Measurements from ENCODE around the gene SNAPC4.

The SNAPC4 gene

DNA sequence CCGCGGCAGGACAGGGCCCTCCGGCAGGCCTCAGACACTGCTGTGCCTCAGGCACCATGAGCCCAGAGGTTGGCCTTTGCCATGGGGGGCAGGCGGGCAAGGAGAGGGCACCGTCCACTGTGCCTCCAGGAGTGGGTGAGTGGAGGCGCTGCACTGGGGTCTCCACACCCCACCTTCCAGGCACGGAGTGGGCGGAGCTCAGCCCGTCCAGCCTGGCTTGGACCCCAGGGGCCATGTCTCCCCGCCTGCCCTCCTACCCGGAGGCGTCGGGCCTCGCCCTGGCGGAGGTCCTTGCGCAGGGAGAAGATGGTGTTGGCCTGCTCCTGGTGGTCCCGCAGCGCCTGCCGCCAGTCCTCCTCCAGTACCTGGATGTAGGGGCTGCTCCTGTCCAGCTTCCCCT is 29.9 kb downstream of the SNAPC4 start:
- no peak for DNase-seq (ENCODE audit: low read depth)

DNA sequence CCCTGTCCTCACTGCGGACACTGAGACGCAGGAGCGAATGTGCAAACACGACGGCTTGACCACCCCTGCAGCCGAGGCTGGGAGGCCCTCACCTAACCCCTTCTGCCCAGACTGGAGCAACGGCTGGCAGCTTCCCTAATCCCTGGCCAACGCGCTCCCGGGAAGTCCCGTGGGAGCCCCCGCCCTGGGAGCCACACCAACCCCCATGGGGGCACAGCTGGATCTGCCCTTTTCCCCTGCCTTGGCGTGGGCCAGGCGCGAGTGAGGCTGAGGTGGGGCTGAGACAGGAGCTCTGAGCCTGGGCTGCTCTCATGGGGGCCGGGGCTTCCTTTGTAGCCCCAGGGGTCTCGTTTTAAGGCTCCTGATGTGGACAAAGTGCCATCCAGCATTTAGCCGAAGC is 31.8 kb downstream of the SNAPC4 start:
- DNase-seq (ENCODE audit: low read depth), result no peak

DNA sequence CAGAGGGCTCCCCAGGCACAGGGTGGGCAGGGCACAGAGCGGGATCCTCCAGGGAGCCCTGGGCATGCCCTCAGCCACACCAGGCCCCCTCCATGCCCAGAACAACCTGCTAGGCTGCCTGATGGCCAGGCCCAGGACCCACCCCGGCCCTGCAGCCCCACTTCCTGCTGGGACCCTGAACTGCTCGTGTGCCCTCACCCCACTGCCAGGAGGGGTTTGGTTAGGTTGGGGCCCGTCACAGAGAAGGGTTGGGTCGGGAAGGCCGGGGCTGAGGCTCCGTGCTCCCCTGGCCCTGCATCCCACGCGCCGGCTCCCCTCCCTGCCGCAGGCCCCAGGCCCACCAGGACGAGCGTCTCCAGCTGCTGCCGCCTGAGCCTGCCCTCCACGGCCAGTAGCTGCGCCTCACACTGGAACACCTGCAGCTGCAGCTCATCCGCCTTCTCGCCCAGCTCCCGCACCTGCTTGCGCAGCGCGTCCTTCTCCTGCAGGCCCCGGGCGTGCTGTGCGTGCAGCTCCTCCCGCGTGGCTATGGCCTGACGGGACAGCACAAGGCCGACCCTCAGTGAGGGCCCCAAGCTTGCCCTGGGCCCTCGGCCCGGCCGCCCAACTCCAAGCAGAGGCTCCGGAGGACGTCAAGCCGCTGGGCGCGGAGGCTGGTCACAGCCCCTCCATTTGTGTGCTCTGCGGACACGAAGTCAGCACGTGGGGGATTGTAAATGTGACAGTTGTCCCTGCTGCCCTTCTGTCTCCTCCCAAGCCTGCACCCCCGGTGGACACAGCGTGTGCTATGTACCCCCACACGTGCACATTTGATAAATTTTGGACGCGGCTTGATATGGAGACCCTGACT is 32.4 kb downstream of the SNAPC4 start:
- DNase-seq (ENCODE audit: low read depth), result no peak

DNA sequence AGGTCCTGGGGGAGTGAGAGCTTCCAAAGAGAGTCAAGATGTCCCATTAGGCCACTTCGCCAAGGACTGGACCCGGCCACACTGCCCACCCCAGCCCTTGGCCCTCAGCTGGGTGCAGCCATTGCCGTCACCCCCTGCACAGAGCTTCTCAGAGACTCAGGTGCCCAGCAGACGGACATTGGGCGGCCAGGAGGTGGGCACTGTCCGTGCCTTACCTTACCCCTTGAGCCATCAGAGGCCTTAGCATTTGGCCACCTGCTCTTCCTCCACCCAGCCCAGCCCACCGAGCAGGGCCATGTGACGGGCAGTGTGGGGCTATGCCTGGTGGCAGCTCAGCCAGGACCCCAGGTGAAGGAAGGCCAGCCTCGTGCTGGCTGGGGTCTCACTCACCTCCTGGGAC is 33.1 kb downstream of the SNAPC4 start:
- no peak for DNase-seq (ENCODE audit: low read depth)

DNA sequence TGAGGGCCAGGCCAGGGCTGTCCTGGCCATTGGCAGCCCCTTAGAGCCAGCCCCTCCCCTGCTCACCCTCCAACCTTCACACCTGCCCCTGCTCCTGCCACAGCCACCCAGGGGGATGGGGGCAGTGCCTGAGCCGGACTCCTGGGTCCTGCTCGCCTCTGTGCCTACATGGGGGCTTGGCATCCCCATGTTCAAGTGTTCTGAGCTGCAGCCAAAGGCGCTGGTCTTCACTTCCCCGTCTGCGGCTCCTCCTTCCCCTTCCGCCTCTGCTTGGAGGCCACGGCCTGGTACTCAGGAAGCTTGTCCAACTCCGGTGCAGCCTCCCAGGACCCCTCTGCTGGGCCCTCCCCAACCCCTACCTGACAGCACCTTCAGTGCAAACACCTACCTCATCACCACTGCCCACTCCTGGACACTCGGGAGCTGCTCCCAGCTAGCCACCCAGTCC is 34.2 kb downstream of the SNAPC4 start:
- DNase-seq (ENCODE audit: low read depth), result no peak

DNA sequence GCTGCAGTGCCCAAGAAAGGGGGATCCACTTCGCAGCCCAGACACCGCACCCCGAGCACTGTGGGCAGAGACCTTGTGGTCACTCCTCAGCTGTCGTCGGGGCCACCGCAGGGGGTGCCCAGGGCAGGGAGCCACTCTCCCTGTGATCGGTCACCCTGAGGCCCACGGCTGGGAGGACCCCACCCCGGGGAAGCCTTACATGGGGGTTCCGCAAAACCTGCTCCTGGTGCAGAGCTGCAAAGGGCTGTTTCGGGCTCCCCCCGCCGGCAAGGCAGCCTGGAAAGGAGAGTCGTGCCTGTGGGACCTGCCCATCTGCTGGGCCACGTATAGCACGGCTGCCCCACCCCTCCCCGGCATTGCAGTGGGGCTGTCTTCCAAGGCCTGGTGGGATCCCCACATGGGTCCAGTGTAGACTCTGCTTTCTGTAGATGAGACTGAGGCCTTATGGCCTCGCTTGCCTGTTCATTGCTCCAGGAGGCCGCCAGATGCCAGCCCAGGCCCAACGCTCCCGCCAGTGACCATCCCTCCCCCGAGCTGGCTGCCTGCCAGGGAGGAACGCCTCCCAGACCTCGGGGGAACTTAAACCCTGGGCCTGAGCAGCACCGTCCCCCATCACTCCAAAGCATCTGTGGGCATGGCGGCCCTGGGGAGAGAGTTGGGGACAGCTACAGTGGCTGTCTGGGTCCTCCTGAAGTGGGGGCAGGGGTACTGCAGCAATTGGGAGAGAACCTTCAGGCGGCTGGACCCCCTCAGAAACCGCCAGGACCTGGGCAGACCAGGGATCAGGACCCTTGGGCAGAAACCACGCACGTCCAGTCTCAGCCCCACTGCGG is 34.8 kb downstream of the SNAPC4 start:
- no peak for DNase-seq (ENCODE audit: low read depth)

DNA sequence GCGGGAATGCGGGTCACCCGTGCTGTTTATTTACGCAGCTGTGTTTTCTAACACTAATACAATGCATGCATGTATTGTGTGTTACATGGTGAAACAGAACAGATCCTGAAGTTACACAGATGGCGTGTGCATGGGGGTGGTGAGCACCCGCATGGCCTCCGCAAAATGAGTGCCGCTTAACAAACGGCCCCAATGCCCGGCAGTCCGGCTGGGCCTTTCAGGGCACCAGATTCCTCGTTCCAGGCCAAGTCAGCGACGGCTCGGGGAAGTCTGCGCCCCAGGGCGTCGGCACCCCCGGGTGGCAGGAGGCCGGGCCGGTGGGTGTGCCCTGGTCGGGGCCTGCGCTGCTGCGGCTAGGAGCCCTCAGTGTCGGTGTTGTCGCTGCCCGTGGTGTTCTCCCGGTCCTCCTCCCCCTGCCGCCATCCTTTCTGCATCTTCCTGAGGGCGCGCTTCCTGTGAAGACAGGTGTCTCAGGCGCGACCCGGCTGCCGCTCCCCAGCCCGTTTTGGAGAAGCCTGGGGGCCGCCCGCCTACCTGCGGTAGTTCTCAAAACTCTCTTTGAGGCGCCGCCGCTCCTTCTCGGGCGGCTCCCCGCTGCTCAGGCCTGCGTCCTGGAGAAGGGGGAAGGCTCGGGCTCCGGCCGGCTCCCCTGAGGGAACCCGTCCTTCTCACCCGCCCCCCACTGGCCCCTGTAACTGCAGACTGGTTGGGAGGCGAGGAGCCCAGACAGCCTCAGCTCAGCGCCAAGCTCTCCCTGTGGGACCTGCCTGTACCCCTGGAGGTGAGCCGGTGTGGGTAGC is 35.8 kb downstream of the SNAPC4 start:
- DNase-seq (ENCODE audit: low read depth), result no peak

DNA sequence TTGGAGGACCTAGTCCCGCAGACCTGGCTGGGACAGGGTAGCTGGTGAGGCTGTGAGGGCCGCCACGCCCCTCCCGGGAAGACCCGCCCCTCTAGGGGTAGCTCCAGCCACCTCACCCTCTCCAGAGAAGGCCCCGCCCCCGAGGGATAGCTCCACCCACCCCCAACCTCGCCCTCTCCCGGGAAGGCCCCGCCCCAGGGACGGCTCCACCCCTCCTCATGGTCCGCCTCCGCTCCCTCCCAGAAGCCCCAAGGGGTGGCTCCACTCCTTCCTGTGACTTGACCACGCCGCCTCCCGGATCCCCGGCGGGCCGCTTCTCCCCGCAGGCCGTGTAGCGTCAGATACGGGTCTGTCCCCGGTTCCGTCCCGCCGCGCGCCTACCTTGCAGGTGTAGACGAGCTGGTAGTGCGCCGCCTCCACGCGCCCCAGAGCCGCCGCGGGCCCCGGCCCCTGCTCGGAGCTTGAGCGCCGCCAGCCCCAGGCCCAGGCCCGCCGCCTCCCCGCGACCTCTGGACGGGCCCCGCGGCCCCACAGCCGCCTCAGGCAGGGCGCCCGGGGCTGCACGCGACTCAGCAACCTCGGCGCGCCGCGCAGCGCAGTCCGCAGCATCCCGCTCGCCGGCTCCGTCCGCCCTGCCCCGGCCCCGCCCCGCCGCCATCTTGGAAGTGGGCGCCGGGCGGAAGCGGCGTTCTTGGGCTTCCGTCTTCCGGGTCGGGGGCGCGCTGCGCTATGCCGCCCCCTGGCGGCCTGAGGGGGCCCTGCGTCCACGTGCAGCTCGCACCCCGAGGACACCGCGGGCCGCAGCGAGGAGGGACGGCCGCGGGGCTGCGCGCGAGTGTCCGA is 36.6 kb downstream of the SNAPC4 start, which contains the start of gene DNLZ:
Gene DNLZ, minus strand, starts transcription at position 639 of the 843 bp plus-strand sequence. Its CDS starts 30 bp downstream, at position 609.
- peak; percentile 94 for DNase-seq (ENCODE audit: low read depth)

DNA sequence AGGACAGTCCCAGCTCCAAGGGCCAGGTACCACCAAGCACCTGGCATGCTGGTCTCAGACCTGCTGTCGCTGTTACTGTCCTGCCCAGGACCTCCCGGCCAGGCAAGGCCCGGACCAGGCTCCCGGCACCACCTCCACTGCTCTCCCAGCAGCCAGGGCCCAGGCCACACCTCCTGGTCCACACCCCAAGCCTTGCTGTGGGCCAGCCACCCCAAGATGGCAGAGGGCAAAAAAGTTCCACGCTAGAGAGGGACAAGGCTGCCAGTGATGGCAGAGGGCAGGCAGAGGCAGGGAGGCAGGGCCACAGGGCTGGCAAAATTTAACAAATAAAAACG is 37.6 kb downstream of the SNAPC4 start:
- DNase-seq (ENCODE audit: low read depth), result no peak

DNA sequence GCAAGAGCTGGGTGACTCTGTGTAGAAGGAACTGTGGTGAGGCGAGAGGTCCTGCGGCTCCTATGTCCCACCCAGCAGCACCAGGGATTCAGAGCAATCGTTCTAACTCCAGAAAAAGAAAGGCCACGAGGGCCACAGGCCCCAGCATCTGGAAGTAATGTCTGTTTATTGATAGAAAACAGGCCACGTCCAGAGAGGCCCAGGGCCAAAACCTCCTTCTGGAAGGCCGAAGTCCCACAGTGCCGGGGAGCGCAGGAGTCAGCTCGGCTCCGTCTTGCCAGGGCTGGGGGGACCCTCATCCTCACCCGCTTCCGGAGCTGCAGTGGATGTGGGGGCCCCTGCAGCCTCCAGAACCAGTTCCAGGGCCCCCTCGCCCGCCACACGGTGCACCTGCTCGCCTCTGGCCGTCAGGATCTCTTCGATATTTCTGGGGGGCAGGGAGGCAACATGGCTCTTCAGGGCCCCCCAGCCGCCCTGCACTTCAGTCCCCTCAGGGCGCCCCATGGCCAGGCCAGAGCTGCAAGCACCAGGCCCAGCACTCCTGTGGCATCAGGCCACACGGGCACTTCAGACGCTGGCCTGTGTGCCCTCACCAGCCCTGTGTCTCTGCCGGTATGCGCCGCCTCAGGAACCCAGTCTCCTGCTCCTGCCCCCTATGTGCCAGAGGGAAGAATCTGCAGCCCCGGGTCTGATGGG is 38.1 kb downstream of the SNAPC4 start:
- DNase-seq (ENCODE audit: low read depth), result no peak

DNA sequence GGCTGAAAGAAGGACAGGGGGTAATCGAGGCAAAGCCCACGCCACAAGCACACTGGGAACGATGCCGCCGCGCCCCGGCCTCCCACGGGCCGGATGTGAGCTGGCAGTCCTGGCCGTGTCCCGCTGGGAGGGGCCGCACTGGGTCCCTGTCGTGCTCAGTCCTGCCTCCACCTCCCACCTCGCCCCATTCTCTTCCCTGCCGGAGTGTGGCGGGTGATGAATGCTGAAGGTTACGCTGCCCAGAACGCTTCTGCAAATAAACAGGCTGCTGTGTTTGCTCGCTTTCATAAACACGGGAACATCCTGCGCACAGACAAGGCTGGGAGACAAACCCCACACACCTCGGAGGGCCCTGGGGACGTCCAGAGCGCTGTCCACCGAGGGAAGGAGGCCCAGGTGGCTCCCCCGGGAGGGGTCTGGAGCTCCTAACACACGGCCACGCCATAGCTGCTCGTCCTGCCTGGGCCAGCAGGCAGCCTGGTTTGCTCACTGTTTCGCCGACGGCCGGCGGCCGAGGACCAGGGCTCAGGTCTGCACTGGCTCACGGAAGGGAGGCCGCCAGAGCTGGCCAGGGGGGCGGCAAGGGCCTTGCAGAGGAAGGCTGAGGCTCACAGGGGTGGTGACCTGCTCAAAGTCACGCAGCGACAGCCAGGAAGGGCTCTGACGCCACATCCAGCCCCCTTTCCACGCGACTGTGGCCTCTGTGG is 38.8 kb downstream of the SNAPC4 start:
- no peak for DNase-seq (ENCODE audit: low read depth)

DNA sequence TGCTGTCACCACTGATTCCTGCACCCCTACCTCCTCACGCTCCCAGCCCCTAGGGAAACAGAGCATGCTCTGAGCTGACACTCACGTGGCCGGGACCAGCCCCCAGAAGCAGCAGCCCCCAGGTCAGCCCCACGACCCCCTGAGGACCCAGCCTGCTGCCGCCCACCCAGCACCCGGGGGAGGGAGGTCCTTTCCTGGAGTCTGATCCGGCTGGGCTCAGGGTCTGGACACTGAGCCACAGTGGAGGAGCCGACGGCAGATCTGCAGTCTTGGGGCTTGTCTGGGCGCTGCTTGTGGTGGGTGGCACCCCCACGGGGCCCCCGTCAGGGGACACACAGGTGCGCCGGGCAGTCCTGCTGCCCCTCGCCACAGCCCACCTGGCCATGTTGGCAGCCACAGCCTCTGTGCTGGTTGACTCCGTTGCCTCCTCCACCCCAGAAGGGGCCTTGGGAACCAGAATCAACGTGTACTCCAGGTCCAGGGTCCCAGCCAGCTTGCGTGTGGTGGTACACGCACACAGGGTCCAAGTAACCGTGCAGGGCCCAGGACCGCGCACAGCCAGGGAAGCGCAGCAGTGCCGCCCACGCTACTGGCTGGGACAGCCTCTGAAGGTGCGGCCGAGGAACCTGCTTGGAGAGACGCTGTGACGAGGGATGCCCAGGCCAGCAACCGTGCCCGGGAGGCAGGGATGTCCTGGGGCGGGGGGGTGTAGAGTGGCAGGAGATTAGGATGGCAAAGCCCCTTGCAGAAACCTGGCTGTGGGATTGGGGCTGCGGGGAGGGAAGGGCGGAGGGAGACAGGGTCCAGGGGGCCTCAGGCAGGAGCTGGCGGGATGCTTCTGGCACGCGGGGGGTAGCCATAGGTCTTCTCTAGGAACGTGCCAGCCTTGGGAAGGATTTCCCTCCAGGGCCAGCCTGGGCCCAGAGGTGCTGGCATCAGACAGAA is 39.9 kb downstream of the SNAPC4 start:
- no peak for DNase-seq (ENCODE audit: low read depth)

DNA sequence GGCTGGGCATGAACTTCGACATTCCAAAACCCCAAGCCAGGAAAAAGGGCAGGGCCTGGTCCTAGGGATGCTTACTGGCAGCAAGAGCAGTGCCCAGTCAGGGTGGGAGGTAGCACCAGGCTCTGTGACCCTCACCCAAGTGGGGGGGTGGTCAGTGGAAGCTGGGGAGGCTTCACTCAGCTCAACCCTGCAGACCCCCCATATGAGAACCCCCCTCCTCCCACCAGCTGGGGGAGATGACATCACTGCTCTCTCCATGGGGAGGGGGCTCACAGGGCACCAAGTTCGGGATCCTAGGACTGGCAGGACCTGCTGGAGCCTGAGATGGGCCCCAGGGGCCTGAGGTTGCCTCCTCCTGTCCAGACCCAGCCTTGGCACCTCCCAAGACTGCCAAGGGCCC is 41.1 kb downstream of the SNAPC4 start:
- no peak for DNase-seq (ENCODE audit: low read depth)

DNA sequence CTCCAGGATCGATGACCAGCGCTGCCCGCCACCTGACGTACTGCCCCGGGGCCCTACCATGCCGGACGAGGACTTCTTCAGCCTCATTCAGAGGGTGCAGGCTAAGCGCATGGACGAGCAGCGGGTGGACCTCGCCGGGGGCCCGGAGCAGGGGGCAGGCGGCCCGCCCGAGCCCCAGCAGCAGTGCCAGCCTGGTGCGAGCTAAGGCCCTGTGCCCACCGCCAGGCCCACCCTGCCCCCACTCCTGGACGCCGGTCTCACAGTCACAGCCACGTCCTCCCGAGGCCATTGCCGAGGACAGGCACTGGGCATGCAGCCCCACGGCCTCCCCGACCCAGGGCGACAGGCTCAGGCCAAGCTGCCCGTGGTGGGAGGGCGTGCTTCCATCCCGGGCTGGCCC is 42.0 kb downstream of the SNAPC4 start:
- DNase-seq (ENCODE audit: low read depth), result no peak

DNA sequence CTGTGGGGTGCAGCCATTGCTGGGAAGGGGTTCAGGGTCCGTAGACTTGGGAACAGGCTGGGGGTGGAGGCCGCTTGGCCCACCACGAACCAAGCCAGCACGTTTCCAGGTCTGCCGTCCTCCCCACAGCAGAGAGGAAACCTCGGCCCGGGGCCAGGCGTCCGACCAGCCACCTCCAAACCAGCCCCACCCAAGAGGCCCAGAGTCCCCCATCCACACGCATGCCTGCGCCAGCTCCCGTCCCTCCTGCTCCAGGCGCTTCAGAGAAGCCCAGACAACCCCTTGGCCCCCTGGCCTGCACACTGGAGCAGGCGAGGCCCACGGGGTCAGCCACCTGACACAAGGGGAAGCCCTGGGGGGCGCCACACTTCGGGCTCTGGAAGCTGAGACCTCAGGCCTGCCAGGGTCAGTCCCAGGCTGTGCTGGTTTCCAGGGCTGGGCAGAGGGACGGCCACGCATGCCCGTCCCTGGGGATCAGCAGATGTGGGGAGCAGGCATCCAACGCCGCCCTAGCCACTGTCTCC is 42.7 kb downstream of the SNAPC4 start:
- no peak for DNase-seq (ENCODE audit: low read depth)

DNA sequence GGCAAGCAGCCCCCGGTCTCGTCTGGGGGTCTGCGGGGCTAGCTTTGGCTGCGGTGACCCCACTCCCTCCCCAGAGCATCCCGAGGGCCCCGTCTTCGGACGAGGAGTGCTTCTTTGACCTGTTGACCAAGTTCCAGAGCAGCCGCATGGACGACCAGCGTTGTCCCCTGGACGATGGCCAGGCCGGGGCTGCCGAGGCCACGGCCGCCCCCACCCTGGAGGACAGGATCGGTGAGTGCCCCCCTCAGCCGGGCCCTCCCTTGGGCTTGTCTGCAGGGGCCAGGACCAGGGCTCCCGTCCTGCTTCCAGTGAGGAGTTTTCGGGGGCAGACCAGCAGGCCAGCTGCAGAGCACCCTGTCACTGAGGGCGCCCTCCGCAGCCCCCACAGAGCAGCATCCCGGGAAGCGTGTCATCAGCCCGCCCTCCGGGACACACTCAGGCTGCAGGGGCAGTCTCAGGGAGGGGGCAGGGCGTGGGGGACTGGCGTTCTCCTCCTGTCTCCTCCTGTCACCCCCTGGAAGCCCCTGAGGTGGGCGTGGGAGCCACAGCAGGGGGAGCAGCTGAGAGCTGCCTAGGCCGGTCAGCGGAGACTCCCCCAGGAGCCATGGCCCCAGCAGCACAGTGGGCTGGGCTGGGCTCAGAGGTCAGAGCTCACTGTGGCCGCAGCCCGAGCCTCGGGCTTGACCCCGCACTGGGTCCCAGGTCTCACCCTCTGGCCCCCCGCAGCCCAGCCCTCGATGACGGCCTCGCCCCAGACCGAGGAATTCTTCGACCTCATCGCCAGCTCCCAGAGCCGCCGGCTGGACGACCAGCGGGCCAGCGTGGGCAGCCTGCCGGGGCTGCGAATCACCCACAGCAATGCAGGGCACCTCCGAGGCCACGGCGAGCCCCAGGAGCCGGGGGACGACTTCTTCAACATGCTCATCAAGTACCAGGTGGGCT is 44.1 kb downstream of the SNAPC4 start:
- no peak for DNase-seq (ENCODE audit: low read depth)

DNA sequence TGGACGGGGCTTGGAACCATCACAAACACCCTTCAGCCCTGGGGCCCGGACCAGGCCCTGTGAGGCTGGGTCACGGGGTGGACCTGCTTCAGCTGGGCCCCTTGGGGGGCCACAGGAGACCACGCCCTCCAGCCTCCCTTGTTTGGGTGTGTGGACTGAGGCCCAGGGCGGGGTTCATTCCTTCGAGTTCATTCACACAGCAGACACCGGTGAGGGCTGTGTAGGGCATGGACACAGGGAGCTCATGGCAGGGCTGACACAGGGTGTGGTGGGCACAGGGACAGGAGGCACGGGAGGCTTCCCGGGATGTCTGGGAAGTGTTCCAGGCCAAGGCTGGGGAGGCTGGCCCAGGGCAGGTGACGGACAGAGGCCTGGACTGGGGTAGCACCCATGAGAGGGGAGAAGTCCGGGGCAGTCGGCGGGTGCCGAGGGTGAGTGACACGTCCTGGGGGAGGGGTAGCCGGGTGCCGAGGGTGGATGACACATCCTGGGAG is 45.3 kb downstream of the SNAPC4 start:
- DNase-seq (ENCODE audit: low read depth), result no peak
